Gastroesophageal sphincter (tissue), 2 donors: ENCODE measurements around the gene EGFR.

Source experiments
- POLR2A ChIP-seq, 2 donors: fragments of 450-650 bp; IDR thresholded peaks; one replicate each; pipeline ENCODE4 v1.6.1; 2017; ENCODE audit warnings: antibody characterized with exemption in 2 of 2, mild to moderate bottlenecking in 2 of 2, moderate library complexity in 1 of 2
- POLR2AphosphoS5 ChIP-seq: sonication (generic); formaldehyde crosslinking; IDR thresholded peaks from one replicate; pipeline ENCODE4 v1.6.1; 2017; ENCODE audit warnings: antibody characterized with exemption

GRCh38 chr7:55005241-55005851 lies 13.5 kb upstream of the EGFR start:
- TF ChIP-seq POLR2AphosphoS5 (no peak), POLR2A (IDR thresholded peaks at IDR 0.05) (no peak)
